WTC11 (cell line): ENCODE measurements around the gene FAM181A.

ENCODE experiments used
- CTCF ChIP-seq: fragments of 200-600 bp; IDR thresholded peaks from 2 replicates; pipeline ENCODE4 v1.8.0; 2022; ENCODE audit warnings: antibody characterized with exemption
- FOXP1 ChIP-seq: sonication (generic); formaldehyde crosslinking; IDR thresholded peaks from 2 replicates; pipeline ENCODE4 v1.8.0; 2022; ENCODE audit warnings: missing genetic modification reagents, mild to moderate bottlenecking, moderate library complexity, borderline replicate concordance
- HMGXB4 ChIP-seq: sonication (generic); formaldehyde crosslinking; IDR thresholded peaks from 2 replicates; pipeline ENCODE4 v1.8.1; 2023; ENCODE audit warnings: mild to moderate bottlenecking, moderate library complexity, missing genetic modification reagents
- MAX ChIP-seq: sonication (generic); formaldehyde crosslinking; IDR thresholded peaks from 2 replicates; pipeline ENCODE4 v1.8.0; 2022; ENCODE audit warnings: mild to moderate bottlenecking, missing genetic modification reagents
- NFYB ChIP-seq: sonication (generic); formaldehyde crosslinking; conservative IDR thresholded peaks from 2 replicates; pipeline ENCODE4 v1.8.0; 2022; ENCODE audit warnings: low read depth, missing genetic modification reagents
- TP53 ChIP-seq: sonication (generic); formaldehyde crosslinking; IDR thresholded peaks from 2 replicates; pipeline ENCODE4 v1.8.1; 2023; ENCODE audit warnings: mild to moderate bottlenecking, missing genetic modification reagents
- USF2 ChIP-seq: sonication (generic); formaldehyde crosslinking; IDR thresholded peaks from 2 replicates; pipeline ENCODE4 v1.8.1; 2023; ENCODE audit warnings: mild to moderate bottlenecking, missing genetic modification reagents, moderate library complexity
- ZNF232 ChIP-seq: sonication (generic); formaldehyde crosslinking; IDR thresholded peaks from 2 replicates; pipeline ENCODE4 v1.8.0; 2022; ENCODE audit warnings: mild to moderate bottlenecking, missing genetic modification reagents
- TF ChIP-seq, protein P1 (sequence below): sonication (generic); formaldehyde crosslinking; conservative IDR thresholded peaks from 2 replicates; pipeline ENCODE4 v1.8.1; 2022; ENCODE audit warnings: mild to moderate bottlenecking, missing genetic modification reagents
- TF ChIP-seq, protein P2 (sequence below): sonication (generic); formaldehyde crosslinking; IDR thresholded peaks from 2 replicates; pipeline ENCODE4 v1.8.1; 2022; ENCODE audit warnings: missing genetic modification reagents, borderline replicate concordance

- no peak for TF ChIP-seq NFYB (CRISPR knock-in tag)
- no peak for TF ChIP-seq FOXP1 (CRISPR knock-in tag)
- no peak for TF ChIP-seq ZNF232 (CRISPR knock-in tag)
- no peak for TF ChIP-seq HMGXB4 (CRISPR knock-in tag)
- TF ChIP-seq TP53 (CRISPR knock-in tag), result no peak
- no peak for TF ChIP-seq USF2 (CRISPR knock-in tag)
- TF ChIP-seq CTCF, result no peak
- TF ChIP-seq, protein P1, sequence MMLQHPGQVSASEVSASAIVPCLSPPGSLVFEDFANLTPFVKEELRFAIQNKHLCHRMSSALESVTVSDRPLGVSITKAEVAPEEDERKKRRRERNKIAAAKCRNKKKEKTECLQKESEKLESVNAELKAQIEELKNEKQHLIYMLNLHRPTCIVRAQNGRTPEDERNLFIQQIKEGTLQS (CRISPR knock-in tag), result no peak
- TF ChIP-seq MAX (CRISPR knock-in tag), result no peak
- TF ChIP-seq, protein P2, sequence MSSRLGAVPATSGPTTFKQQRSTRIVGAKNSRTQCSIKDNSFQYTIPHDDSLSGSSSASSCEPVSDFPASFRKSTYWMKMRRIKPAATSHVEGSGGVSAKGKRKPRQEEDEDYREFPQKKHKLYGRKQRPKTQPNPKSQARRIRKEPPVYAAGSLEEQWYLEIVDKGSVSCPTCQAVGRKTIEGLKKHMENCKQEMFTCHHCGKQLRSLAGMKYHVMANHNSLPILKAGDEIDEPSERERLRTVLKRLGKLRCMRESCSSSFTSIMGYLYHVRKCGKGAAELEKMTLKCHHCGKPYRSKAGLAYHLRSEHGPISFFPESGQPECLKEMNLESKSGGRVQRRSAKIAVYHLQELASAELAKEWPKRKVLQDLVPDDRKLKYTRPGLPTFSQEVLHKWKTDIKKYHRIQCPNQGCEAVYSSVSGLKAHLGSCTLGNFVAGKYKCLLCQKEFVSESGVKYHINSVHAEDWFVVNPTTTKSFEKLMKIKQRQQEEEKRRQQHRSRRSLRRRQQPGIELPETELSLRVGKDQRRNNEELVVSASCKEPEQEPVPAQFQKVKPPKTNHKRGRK (CRISPR knock-in tag), result no peak
Observed at GRCh38 chr14:93964281-93964680, 37.1 kb downstream of the FAM181A start.
